SK-N-SH (cell line): Measurements from ENCODE around the gene BOD1L2. TPM values are rescaled to one million over a fixed set of nuclear protein-coding genes. Genes with fewer than 3 reads are reported as not detected.

Source experiments
- CTCF ChIA-PET: fragments of 300-600, 350-600 bp; formaldehyde crosslinking; extraction: SDS; loops from one replicate; lab custom pipeline; 2021; lab: Yijun Ruan, JAX
- POLR2A ChIA-PET: fragments of 350-600 bp; sonication (Branson Sonifier 250); formaldehyde crosslinking; extraction: SDS; loops from one replicate; lab custom pipeline; 2020; ENCODE audit warnings: antibody characterized with exemption, inconsistent platforms; lab: Yijun Ruan, JAX
- DNase-seq: peaks from one replicate; pipeline ENCODE4 v3.0.0; 2012
- H2AFZ ChIP-seq: fragments of 200-600 bp; sonication (generic); 2 replicates; pipeline ENCODE4 v1.8.1; 2016; ENCODE audit warnings: antibody characterized with exemption, mild to moderate bottlenecking, low read depth
- H3F3A ChIP-seq: fragments of 200-600 bp; sonication (generic); replicated peaks from 2 replicates; pipeline ENCODE3; 2016; ENCODE audit warnings: antibody characterized with exemption, mild to moderate bottlenecking; ENCODE audit not compliant: insufficient read depth
- H3K27ac ChIP-seq, 2 experiments: fragments of 200-500 bp in 1 of 2; fragments of 200-600 bp in 1 of 2; sonication (Bioruptor generic) in 1 of 2; sonication (generic), shearing (Covaris generic) in 1 of 2; 2 replicates each; pipeline versions ENCODE4 v1.5.1 to v1.6.1; 2014 to 2016; ENCODE audit warnings: low read depth in 2 of 2, inconsistent platforms in 1 of 2, low read length in 1 of 2, mild to moderate bottlenecking in 1 of 2, mixed read lengths in 1 of 2
- H3K27me3 ChIP-seq: fragments of 200-600 bp; sonication (generic), shearing (Covaris generic); 2 replicates; pipeline ENCODE4 v1.6.1; 2016; ENCODE audit warnings: mixed run types; ENCODE audit not compliant: insufficient read depth
- H3K36me3 ChIP-seq, 2 experiments: fragments of 200-500 bp in 1 of 2; fragments of 200-600 bp in 1 of 2; sonication (Bioruptor generic) in 1 of 2; sonication (generic) in 1 of 2; replicated peaks in 1 of 2; 2 replicates each; pipeline versions ENCODE3 to v1.5.1; 2014 to 2016; ENCODE audit warnings: low read length in 1 of 2, mild to moderate bottlenecking in 1 of 2; ENCODE audit not compliant: insufficient read depth in 2 of 2, control insufficient read depth in 1 of 2
- H3K4me1 ChIP-seq, 2 experiments: fragments of 200-500 bp in 1 of 2; fragments of 200-600 bp in 1 of 2; sonication (Bioruptor generic) in 1 of 2; sonication (generic), shearing (Covaris generic) in 1 of 2; 2 replicates each; pipeline versions ENCODE4 v1.5.1 to v1.6.1; 2014 to 2016; ENCODE audit warnings: low read depth in 1 of 2, low read length in 1 of 2, mixed run types in 1 of 2; ENCODE audit not compliant: insufficient read depth in 2 of 2, control insufficient read depth in 1 of 2
- H3K4me2 ChIP-seq: fragments of 200-600 bp; sonication (generic), shearing (Covaris generic); 2 replicates; pipeline ENCODE4 v1.6.1; 2017; ENCODE audit warnings: mixed run types
- H3K4me3 ChIP-seq, 2 experiments: fragments of 200-500 bp in 1 of 2; fragments of 200-600 bp in 1 of 2; sonication (Bioruptor generic) in 1 of 2; sonication (generic), shearing (Covaris generic) in 1 of 2; 2 replicates each; pipeline versions ENCODE4 v1.5.1 to v1.8.1; 2014 to 2016; ENCODE audit warnings: low read depth in 2 of 2, inconsistent platforms in 1 of 2, low read length in 1 of 2, mild to moderate bottlenecking in 1 of 2, mixed read lengths in 1 of 2, moderate library complexity in 1 of 2
- H3K79me2 ChIP-seq: fragments of 200-600 bp; sonication (generic); 2 replicates; pipeline ENCODE4 v1.8.1; 2017; ENCODE audit warnings: mild to moderate bottlenecking; ENCODE audit not compliant: insufficient read depth
- H3K9ac ChIP-seq: fragments of 200-600 bp; sonication (generic); 2 replicates; pipeline ENCODE4 v1.6.1; 2017; ENCODE audit warnings: mixed run types
- H3K9me2 ChIP-seq: fragments of 200-600 bp; sonication (generic); 2 replicates; pipeline ENCODE4 v1.6.1; 2017; ENCODE audit warnings: mixed run types
- H3K9me3 ChIP-seq: fragments of 200-600 bp; sonication (generic); 2 replicates; pipeline ENCODE4 v1.6.1; 2017; ENCODE audit warnings: mixed run types, mild to moderate bottlenecking, moderate library complexity
- H4K20me1 ChIP-seq: fragments of 200-600 bp; sonication (generic); 2 replicates; pipeline ENCODE4 v1.6.1; 2017; ENCODE audit warnings: mild to moderate bottlenecking, mixed run types; ENCODE audit not compliant: insufficient read depth
- CHD2 ChIP-seq: fragments of 150-350 bp; IDR thresholded peaks from 2 replicates; pipeline ENCODE4 v1.6.1; 2018; ENCODE audit warnings: low read length; ENCODE audit not compliant: partially characterized antibody
- EZH2phosphoT487 ChIP-seq: fragments of 200-600 bp; sonication (generic); IDR thresholded peaks from 2 replicates; pipeline ENCODE4 v1.6.1; 2017; ENCODE audit warnings: low read depth, mixed run types, mild to moderate bottlenecking, antibody characterized with exemption, moderate library complexity, borderline replicate concordance
- FOSL2 ChIP-seq: IDR thresholded peaks from 2 replicates; pipeline ENCODE4 v1.4.0; 2012; ENCODE audit warnings: low read depth, mild to moderate bottlenecking, moderate library complexity, borderline replicate concordance
- GATA2 ChIP-seq: sonication (generic); formaldehyde crosslinking; IDR thresholded peaks from 2 replicates; pipeline ENCODE4 v1.5.0; 2020; ENCODE audit warnings: mild to moderate bottlenecking, missing genetic modification reagents
- NFIC ChIP-seq: IDR thresholded peaks from 2 replicates; pipeline ENCODE4 v1.4.0; 2012; ENCODE audit warnings: borderline replicate concordance
- NRF1 ChIP-seq: IDR thresholded peaks from 2 replicates; pipeline ENCODE4 v1.6.1; 2012; ENCODE audit warnings: low read depth, mild to moderate bottlenecking, low read length
- RAD21 ChIP-seq: IDR thresholded peaks from 2 replicates; pipeline ENCODE4 v1.6.1; 2012; ENCODE audit warnings: mild to moderate bottlenecking, low read length
- RCOR1 ChIP-seq: fragments of 150-350 bp; IDR thresholded peaks from 2 replicates; pipeline ENCODE4 v1.6.1; 2017; ENCODE audit warnings: antibody characterized with exemption, low read length
- RXRA ChIP-seq: IDR thresholded peaks from 2 replicates; pipeline ENCODE4 v1.4.0; 2012; ENCODE audit warnings: low read depth, mild to moderate bottlenecking, borderline replicate concordance
- SMC3 ChIP-seq: IDR thresholded peaks from 2 replicates; pipeline ENCODE4 v1.6.1; 2012; ENCODE audit warnings: low read depth, low read length, improper control_type of control experiment
- TCF12 ChIP-seq: IDR thresholded peaks from 2 replicates; pipeline ENCODE4 v1.4.0; 2012
- TEAD4 ChIP-seq: IDR thresholded peaks from 2 replicates; pipeline ENCODE4 v1.4.0; 2012; ENCODE audit warnings: mild to moderate bottlenecking, borderline replicate concordance; ENCODE audit not compliant: insufficient read depth
- YY1 ChIP-seq: IDR thresholded peaks from 2 replicates; pipeline ENCODE4 v1.4.0; 2012; ENCODE audit warnings: low read depth, mild to moderate bottlenecking
- WGBS: methylation state at CpG from one replicate; pipeline ENCODE4 v1.1.6; 2017; ENCODE audit warnings: low lambda C conversion rate; 5-methylcytosine and 5-hydroxymethylcytosine counted together
- polyA plus RNA-seq, 3 experiments: library from polyadenylated mRNA; depleted of rRNA; stranded (reverse); fragments of >200 nt; gene quantifications; 2 replicates each; pipeline ENCODE4 v1.2.3, GENCODE V29; 2012
- TF ChIP-seq, protein P1 (sequence below): IDR thresholded peaks from 2 replicates; pipeline ENCODE4 v1.4.0; 2012; ENCODE audit warnings: low read depth
- TF ChIP-seq, protein P2 (sequence below): fragments of 150-350 bp; IDR thresholded peaks from 2 replicates; pipeline ENCODE4 v1.6.1; 2016; ENCODE audit warnings: mild to moderate bottlenecking, low read depth, low read length
- TF ChIP-seq, protein P3 (sequence below): IDR thresholded peaks from 2 replicates; pipeline ENCODE4 v1.4.0; 2012; ENCODE audit warnings: low read depth, borderline replicate concordance
- TF ChIP-seq, protein P4 (sequence below): IDR thresholded peaks from 2 replicates; pipeline ENCODE4 v1.6.1; 2012; ENCODE audit warnings: mild to moderate bottlenecking, low read depth, low read length, moderate library complexity

BOD1L2 gene
- polyA plus RNA-seq, 1 of the 3 experiments (the other 2 are of a cell fraction), result not detected

DNA sequence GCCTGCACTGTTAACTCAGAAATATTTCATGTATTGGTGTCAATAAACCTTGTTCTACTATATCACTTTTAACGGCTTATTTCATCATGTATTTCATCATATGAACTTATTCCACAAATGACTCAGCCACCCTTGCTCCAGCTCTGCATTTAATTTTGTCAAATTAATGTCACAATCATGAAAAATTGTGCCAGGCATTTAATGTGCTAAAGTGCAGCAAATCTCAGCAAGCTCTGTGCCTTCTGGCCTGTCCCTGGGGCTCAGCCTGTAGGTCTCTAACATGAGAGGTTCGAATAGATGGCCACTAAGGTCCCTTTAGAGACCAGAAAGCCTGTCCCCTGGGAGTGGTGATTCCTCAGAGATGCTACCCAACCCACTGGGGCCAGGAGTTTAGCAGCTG lies 28.6 kb downstream of the BOD1L2 start:
- ChIA-PET CTCF (no interaction called here), POLR2A (no interaction called here)
- H3K27me3 ChIP-seq, result no peaks in the 10 kb centered on the region
- H3K9me2 ChIP-seq, result no peaks in the 10 kb centered on the region
- H2AFZ ChIP-seq, result no peak overlapping the region
- H3K4me3 ChIP-seq, result no peak overlapping the region
- 16% methylated on average over 2 of the region's 2 CpGs for WGBS
- no peaks in the 10 kb centered on the region for H4K20me1 ChIP-seq
- H3K4me1 ChIP-seq, result no peaks in the 10 kb centered on the region
- no peak for DNase-seq
- H3K9me3 ChIP-seq, result no peaks in the 10 kb centered on the region
- no peak overlapping the region for H3K9ac ChIP-seq
- H3K79me2 ChIP-seq, result no peaks in the 10 kb centered on the region
- no peaks in the 10 kb centered on the region for H3K36me3 ChIP-seq
- H3K4me2 ChIP-seq, result no peak overlapping the region
- no peak overlapping the region for H3K27ac ChIP-seq
- TF ChIP-seq GATA2 (CRISPR knock-in tag) (no peak), SMC3 (no peak), TCF12 (no peak), YY1 (no peak), RAD21 (no peak), TEAD4 (no peak), RCOR1 (no peak), FOSL2 (no peak), NRF1 (no peak), CHD2 (no peak), NFIC (no peak), RXRA (no peak), EZH2phosphoT487 (no peak)
- TF ChIP-seq, protein P1, sequence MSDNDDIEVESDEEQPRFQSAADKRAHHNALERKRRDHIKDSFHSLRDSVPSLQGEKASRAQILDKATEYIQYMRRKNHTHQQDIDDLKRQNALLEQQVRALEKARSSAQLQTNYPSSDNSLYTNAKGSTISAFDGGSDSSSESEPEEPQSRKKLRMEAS, result no peak
- TF ChIP-seq, protein P2, sequence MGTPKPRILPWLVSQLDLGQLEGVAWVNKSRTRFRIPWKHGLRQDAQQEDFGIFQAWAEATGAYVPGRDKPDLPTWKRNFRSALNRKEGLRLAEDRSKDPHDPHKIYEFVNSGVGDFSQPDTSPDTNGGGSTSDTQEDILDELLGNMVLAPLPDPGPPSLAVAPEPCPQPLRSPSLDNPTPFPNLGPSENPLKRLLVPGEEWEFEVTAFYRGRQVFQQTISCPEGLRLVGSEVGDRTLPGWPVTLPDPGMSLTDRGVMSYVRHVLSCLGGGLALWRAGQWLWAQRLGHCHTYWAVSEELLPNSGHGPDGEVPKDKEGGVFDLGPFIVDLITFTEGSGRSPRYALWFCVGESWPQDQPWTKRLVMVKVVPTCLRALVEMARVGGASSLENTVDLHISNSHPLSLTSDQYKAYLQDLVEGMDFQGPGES, result no peak
- TF ChIP-seq, protein P3, sequence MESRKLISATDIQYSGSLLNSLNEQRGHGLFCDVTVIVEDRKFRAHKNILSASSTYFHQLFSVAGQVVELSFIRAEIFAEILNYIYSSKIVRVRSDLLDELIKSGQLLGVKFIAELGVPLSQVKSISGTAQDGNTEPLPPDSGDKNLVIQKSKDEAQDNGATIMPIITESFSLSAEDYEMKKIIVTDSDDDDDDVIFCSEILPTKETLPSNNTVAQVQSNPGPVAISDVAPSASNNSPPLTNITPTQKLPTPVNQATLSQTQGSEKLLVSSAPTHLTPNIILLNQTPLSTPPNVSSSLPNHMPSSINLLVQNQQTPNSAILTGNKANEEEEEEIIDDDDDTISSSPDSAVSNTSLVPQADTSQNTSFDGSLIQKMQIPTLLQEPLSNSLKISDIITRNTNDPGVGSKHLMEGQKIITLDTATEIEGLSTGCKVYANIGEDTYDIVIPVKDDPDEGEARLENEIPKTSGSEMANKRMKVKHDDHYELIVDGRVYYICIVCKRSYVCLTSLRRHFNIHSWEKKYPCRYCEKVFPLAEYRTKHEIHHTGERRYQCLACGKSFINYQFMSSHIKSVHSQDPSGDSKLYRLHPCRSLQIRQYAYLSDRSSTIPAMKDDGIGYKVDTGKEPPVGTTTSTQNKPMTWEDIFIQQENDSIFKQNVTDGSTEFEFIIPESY, result no peak
- TF ChIP-seq, protein P4, sequence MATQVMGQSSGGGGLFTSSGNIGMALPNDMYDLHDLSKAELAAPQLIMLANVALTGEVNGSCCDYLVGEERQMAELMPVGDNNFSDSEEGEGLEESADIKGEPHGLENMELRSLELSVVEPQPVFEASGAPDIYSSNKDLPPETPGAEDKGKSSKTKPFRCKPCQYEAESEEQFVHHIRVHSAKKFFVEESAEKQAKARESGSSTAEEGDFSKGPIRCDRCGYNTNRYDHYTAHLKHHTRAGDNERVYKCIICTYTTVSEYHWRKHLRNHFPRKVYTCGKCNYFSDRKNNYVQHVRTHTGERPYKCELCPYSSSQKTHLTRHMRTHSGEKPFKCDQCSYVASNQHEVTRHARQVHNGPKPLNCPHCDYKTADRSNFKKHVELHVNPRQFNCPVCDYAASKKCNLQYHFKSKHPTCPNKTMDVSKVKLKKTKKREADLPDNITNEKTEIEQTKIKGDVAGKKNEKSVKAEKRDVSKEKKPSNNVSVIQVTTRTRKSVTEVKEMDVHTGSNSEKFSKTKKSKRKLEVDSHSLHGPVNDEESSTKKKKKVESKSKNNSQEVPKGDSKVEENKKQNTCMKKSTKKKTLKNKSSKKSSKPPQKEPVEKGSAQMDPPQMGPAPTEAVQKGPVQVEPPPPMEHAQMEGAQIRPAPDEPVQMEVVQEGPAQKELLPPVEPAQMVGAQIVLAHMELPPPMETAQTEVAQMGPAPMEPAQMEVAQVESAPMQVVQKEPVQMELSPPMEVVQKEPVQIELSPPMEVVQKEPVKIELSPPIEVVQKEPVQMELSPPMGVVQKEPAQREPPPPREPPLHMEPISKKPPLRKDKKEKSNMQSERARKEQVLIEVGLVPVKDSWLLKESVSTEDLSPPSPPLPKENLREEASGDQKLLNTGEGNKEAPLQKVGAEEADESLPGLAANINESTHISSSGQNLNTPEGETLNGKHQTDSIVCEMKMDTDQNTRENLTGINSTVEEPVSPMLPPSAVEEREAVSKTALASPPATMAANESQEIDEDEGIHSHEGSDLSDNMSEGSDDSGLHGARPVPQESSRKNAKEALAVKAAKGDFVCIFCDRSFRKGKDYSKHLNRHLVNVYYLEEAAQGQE, result no peak
- TF ChIP-seq, all 33 proteins: peak for 0
- H3F3A ChIP-seq, result no peaks in the 10 kb centered on the region
